SKM-1 treated with dmso at 0.1 percent for 144 hours (cell line): ENCODE data around the gene DHTKD1.
"Not testable (repeated sequence)": the region's sequence is repeated elsewhere in the genome, so short reads cannot be mapped to it uniquely, and the experiment has no call there.

Experiments used
- DNase-seq: peaks from one replicate; lab custom pipeline; 2025; ENCODE audit not compliant: unreplicated experiment; lab: John Stamatoyannopoulos, UW

Gene DHTKD1

DNA sequence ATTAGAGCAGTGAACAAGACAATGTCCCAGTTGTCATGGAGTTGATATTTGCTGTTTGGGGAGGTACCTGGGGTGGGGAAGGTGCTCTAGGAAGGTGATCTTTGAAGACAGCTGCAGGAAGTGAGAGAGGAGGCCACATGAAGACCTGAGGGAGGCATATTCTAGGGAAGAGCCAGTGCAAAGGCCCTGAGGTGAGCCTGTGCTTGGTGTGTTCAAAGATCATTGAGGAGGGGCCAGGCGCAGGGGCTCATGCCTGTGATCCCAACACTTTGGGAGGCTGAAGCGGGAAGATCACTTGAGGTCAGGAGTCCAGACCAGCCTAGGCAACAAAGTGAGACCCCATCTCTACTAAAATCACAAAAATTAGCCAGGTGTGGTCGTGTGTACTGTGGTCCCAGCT lies 75.8 kb downstream of the DHTKD1 start:
- DNase-seq = no peak

DNA sequence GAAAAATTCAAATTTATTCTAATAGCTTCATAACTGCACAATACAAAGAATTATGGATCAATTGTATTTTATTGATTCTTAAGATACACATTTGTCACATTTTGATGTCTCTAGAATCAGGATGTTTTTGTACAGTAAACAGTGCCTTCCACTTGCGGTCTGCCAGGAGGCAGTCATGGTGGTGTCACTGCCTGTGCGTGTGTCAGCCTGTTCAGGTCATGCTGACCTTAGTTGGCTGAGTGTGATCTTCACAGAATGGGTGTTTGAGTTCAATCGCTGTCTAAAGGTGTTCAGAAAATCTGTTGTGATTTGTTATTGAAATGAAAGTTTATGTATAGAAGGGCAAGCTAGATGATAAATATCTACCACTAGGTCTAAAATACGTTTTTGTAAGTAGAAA lies 81.4 kb downstream of the DHTKD1 start:
- DNase-seq = no peak

DNA sequence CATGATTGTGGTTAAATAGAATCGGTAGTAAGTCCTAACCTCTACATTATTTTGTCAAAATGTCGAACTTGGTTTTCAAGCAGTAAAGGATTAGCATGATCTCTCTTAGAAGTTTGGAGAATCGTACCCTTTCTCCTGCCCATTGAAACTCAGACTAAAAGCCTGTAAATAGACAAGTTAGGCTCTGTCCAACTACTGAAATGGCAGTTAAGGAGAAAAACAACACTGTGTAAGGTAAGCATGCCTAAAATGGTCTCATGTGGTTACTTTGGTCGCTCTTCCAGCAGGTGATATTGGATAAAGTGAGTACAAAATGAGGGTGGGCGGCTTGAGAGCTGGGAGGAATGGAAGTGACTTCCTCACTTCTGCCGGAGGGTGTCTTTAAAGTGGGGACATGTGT lies 85.8 kb downstream of the DHTKD1 start:
- no peak for DNase-seq

DNA sequence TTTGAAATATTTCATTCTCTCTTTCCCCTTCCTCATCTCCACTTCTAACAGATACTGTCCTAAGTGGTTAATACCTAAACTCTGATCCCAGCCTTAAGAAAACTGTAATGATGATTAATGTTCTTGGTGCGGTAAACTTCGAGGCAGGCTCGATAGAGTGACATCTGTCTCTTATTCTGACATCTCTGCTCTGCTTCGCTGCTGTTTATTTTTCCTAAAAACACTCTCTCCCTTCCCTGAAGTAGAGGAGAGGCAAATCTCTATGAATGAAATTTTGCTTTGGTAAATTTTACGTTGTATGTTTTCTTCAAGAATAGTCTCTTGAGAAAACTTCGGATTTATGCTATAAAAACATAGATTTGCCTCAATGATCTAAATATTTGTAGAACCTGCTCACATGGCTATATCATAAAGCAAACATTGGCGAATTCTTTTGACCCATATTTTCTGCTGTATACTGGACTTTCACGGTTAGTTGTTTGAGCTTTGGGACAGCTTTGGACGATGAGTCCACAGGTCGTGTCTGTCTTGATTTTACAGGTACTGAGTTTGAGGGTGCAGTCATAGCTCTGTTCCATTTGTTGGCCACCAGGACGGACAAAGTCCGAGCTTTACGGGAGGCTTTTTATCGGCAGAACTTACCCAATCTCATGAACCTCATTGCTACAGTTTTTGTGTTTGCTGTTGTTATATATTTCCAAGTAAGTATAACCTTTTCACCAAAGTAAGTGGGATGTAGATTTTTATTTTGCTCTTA lies 87.8 kb downstream of the DHTKD1 start:
- no peak for DNase-seq

DNA sequence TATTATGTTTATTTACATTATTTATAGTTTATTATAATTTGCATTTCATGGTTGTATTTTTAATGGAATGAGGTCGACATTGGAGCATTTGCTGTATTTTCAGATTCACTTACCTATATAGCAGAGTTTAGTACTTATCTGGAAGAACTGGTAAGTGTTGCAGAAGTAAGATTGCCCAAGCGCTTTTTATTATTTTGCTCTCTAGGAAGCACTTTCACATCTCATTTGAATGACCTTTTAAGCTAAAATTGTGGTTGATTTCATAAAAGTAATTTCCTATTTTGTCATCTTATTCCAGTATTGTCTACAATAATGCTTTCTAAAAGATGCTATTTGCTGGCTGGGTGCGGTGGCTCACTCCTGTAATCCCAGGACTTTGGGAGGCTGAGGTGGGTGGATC lies 89.4 kb downstream of the DHTKD1 start:
- DNase-seq = no peak

DNA sequence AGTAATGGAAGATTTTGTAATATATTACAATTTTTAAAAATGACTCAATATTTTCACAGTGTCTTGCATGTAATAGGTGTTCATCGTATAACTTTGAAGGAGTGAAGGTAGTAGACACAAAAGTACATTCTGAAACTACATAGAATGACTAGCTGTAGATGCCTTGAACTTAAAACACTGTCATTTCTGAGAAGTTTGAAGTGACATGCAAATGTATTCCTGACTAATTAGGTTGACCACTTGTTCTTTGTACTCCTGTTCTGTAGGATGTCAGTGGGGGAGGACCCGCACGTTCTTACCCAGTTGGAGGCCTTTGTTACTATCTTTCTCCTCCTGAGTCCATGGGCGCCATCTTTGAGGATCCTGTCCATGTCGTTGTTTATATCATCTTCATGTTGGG lies 91.9 kb downstream of the DHTKD1 start:
- no peak for DNase-seq

DNA sequence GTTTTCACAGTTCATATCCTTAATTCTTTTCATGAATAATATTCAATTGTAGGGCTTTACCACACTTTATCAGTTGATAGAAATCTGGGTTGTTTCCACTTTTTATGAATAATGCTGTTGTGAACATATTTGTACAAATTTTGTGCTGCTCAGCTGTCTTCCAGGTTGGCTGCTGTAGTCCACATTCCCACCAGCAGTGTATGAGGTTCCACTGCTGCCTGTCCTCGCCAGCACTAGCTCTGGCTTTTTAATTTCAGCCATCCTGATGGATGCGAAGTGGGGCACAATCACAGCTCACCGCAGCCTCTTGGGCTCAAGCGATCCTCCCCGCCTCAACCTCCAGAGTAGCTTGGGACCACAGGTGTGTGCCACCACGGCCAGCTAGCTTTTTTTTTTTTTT lies 94.2 kb downstream of the DHTKD1 start:
- DNase-seq = no peak

DNA sequence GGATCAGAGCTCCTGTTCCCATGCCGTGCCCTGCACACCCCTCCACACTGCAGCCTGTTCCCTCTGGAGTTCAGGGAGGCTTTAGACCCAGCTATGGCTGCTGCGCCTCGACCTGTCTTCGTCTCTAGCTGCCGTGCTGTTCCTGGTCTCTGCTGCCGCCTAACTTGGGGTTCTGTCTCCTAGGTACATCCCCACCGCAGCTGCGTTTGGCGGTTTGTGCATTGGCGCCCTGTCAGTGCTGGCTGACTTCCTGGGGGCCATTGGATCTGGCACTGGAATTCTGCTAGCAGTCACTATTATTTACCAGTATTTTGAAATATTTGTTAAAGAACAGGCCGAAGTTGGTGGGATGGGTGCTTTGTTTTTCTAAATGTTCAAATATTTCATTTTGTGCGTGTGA lies 95.3 kb downstream of the DHTKD1 start:
- no peak for DNase-seq

DNA sequence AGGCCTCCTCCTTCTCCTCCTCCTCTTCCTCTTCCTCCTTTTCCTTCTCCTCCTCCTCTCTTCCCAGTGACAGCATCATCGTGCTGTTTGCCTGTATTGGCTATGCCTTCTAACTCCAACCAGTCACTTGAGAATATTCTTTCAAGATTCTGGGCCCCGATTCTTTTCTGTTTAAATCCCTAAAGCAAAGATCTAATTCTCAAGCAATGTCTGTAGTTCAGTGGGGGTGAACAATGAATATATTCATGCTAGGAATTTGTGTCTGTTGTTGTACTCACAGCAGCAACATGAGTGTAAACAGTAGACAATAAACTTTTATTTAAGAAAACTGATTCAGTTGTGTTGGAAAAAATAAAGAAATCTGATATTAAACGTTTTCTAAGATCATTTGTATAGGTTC lies 96.3 kb downstream of the DHTKD1 start:
- no peak for DNase-seq

DNA sequence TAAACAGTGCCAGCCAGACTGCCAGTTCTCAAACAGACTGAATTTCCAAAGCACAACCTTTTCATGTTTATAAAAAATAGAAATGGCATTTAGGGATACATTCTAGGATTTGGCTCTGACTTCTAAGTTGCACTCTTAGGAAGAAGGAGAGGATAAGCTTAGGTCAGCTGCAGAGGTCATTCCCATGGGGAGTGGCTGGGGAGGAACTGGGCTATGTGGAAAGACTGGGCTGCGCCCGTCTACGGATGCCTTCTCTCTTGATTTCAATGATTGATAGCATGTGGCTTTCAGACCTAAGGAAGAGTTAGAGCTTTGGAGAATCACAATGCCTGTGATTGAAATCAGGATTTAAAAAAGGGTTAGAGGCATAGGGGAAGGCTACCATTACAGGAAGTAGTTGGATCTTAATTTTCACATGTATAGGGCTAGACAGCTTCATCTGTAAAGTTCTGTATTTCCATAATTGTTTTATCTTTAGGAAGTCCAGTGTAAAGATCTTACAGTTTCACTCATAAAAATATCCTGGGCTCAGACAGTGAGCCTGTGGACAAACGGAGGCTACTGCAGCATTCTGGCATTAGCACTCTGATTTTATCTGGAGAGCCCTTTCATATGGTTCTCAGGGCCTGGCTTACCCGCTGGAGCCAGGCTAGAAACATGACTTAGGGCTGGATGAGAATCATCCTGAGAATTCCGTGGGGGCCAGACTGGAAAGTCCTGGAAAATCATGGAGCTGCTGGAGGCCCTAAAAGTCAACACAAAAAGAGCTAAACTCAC lies 97.4 kb downstream of the DHTKD1 start:
- DNase-seq = no peak

DNA sequence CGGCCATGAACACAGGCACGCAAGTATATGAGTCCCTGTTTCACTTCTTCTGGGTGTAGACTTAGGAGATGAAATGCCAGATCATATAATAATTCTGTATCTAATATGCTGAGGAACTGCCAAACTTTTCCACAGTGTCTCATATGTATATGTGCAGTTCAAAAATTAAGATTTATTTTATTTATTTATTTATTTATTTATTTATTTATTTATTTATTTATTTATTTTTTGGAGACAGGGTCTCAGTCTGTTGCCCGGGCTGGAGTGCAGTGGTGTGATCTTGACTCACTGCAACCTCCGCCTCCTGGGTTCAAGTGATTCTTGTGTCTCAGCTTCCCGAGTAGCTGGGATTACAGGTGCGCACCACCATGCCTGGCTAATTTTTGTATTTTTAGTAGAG lies 102.8 kb downstream of the DHTKD1 start:
- not testable (repeated sequence) for DNase-seq
